Epithelial cell of proximal tubule (primary cell): ENCODE results near the gene IGF2BP1. TPM values are rescaled to one million over a fixed set of nuclear protein-coding genes. Genes with fewer than 3 reads are reported as not detected.
"Not testable (repeated sequence)": the region's sequence is repeated elsewhere in the genome, so short reads cannot be mapped to it uniquely, and the experiment has no call there.

Source experiments
- DNase-seq: peaks from one replicate; pipeline ENCODE4 v3.0.0-alpha.2; 2011; ENCODE audit warnings: low read depth
- H3K4me3 ChIP-seq: 2 replicates; pipeline ENCODE4 v1.5.1; 2011; ENCODE audit warnings: low read depth, mild to moderate bottlenecking, low read length
- total RNA-seq: library from RNA; depleted of rRNA; stranded (reverse); fragments of >200 nt; gene quantifications from 2 replicates; pipeline ENCODE4 v1.2.3, GENCODE V29; 2015
- TF ChIP-seq, protein P1 (sequence below): conservative IDR thresholded peaks from 2 replicates; pipeline ENCODE4 v1.5.1; 2012; ENCODE audit warnings: low read depth, mild to moderate bottlenecking, low read length

IGF2BP1 gene
- total RNA-seq, 1 donor from 2014 or later = 9.0 TPM

DNA sequence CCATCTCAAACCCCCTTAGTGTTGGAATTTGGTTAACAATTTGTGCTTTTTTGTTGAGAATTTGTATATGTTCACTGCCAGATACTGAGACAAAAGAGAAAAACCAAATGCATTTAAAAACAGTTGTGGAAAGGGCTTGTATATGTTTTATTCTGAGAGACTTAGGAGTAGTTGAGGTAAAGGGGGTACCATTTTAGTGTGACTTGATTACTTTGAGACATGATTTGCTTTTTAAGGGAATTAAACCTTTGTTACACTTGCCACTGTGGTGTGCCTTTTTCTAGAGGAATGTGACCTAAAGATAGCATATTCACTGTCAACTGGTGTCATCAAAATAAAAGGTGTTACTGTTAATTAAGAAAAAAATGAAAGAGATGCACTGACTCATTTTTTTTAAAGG is 4.5 kb downstream of the IGF2BP1 start:
- no peak overlapping the region for H3K4me3 ChIP-seq
- DNase-seq = no peak
- TF ChIP-seq, protein P1, sequence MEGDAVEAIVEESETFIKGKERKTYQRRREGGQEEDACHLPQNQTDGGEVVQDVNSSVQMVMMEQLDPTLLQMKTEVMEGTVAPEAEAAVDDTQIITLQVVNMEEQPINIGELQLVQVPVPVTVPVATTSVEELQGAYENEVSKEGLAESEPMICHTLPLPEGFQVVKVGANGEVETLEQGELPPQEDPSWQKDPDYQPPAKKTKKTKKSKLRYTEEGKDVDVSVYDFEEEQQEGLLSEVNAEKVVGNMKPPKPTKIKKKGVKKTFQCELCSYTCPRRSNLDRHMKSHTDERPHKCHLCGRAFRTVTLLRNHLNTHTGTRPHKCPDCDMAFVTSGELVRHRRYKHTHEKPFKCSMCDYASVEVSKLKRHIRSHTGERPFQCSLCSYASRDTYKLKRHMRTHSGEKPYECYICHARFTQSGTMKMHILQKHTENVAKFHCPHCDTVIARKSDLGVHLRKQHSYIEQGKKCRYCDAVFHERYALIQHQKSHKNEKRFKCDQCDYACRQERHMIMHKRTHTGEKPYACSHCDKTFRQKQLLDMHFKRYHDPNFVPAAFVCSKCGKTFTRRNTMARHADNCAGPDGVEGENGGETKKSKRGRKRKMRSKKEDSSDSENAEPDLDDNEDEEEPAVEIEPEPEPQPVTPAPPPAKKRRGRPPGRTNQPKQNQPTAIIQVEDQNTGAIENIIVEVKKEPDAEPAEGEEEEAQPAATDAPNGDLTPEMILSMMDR = no peak

DNA sequence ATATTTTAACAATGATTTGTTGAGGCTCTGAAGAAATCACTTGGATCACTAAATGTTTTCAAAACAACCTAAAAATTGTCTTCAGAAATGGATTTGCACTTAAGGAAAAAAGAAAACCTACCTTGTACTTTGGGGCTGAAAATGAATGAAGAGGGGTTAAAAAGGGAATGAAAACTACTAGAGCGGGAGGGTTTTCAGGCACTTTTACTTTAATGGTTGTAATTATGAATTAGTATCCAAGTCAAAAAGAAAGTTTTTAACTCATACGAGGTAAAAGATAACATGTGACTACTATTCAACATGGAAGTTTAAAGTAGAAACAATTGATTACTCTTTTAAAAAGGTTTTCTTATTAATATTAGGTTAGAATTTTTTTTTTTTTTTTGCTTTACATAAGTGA is 5.1 kb downstream of the IGF2BP1 start:
- no peak for DNase-seq
- TF ChIP-seq, protein P1 = no peak
- H3K4me3 ChIP-seq = no peak overlapping the region

DNA sequence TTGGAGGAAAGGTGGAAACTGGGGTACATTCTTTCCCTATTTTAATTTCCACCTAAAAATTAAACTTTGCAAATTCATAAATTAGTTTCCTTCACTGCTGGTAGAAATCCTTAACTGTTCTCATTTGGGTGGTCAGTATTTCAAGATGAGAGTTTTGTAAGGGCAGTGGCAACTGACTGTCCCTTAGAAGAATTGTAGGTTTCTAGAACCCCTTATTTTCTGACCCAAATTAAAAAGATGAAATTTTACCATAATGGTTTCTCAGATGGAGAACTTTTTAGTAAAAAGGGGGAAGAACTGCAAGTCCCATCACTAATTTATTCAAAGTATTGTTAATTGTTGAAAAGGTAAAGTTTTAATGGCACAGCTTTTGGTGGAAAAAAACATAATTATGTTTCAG is 5.6 kb downstream of the IGF2BP1 start:
- no peak for DNase-seq
- TF ChIP-seq, protein P1 = no peak
- H3K4me3 ChIP-seq = no peak overlapping the region

DNA sequence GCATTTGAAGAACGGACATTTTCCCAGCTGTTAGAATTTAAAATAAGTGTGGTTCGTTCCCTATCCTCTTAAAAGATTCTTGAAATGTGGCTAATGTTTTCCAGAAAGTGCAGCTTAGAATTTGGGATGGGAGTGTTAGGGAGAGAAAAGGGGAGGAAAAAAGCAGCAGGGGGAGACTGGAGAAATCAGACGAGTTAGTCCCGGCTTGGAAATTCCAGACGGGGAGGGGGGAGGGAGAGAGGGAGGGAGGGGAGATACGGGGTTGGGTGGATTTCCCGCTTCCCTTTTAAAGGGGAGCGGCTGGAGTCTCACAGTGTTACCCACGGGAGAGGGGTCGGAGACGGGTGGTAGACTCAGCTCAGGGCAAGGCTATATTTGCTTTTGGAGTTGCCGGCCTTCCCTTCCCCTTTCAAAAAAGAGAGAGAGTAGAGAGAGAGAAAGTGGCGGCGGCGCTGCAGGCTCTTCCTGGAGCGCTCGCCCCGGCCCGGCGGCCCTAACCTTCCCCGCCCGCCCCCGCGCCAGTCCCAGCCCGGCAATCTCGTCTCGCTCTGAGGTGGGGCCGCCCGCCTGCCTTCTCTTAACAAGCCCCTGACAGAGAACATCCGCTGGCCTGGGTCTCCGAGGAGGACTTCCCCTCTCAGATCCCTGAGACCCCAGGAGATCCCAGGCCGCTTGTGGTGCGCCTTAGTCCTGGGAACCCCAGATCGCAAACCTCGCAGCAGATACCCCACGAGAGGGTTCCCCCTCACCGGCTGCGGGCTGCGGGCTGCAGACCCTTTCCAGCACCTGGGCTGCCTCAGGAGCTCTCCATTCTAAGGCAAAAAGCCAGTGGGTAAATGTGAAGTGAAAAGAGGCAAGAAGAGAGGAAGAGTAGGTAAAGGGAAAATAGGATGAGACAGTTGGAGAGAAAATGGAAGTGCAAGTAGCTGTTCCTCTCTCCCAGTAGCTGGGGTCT is 6.6 kb downstream of the IGF2BP1 start:
- no peak for DNase-seq
- TF ChIP-seq, protein P1 = no peak
- no peak overlapping the region for H3K4me3 ChIP-seq

DNA sequence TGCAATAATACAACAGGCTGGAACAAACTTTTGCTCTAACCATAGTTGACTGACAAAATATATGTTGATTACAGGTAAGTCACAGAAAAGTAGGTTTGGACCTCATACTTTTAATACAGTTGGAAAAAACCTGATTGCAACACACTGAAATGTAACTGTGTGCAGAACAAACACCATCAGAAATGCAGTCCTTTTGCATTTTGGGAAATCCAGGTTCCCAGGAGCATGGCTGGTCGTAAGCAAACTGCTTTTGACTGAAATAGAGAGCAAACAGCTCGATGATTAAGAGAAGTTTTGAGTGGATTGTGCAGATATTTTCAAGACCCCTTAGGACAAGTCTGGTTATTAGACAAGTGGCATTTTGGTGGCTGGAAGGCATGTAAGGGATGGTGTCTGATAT is 8.0 kb downstream of the IGF2BP1 start:
- no peak for DNase-seq
- H3K4me3 ChIP-seq = no peak overlapping the region
- TF ChIP-seq, protein P1 = no peak

DNA sequence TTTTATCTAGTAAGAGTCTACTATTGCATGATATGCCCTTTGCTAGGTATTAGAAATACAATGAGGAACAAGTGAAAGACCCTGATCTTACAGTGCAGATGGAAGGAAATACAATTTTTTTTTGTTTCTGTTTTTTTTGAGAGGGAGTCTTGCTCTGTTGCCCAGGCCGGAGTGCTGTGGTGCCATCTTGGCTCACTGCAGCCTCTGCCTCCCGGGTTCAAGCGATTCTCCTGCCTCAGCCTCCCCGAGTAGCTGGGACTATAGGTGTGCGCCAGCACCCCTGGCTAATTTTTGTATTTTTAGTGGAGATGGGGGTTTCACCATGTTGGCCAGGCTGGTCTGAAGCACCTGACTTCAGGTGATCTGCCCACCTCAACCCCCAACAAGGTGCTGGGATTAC is 11.7 kb downstream of the IGF2BP1 start:
- not testable (repeated sequence) for H3K4me3 ChIP-seq, DNase-seq

DNA sequence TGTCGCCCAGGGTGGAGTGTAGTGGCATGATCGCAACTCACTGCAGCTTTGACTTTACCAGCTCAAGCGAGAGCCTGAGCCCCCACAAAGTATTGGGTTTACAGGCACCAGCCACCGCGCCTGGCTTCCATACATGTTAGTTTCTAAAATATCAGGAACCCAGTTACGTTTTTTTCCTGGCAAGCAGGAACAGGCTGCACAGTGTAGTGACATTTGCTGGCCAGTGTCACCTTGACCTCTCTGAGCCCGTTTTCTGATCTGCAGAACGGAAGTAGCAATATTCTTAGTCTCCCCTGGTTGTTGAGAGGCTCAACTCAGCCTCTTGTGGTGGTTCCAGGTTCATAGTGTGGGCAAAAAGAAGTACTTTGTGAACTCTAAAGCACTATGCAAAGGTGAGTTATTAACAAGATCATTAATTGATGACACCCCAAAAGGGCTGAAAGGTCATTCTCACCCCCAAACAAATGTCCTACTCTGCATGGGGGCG is 15.6 kb downstream of the IGF2BP1 start:
- no peak for DNase-seq
- TF ChIP-seq, protein P1 = no peak
- no peak overlapping the region for H3K4me3 ChIP-seq
